ENCODE results near the gene FNDC3B. TPM values are rescaled to one million over a fixed set of nuclear protein-coding genes. Genes with fewer than 3 reads are reported as not detected.

Gene FNDC3B
- total RNA-seq, 1 donor from 2014 or later = 204 TPM

GRCh38 chr3:172187511-172187910, 148.1 kb downstream of the FNDC3B start:
- H3K4me1 Mint-ChIP-seq (ENCODE audit: unreplicated experiment) = peaks cover 24% of the 10 kb centered on the region
- H3K9me3 Mint-ChIP-seq (ENCODE audit: unreplicated experiment) = no peaks in the 10 kb centered on the region
- no peak overlapping the region for H3K27ac Mint-ChIP-seq (ENCODE audit: unreplicated experiment)
- H3K27me3 Mint-ChIP-seq (ENCODE audit: unreplicated experiment) = peaks cover 13% of the 10 kb centered on the region
- H3K4me3 Mint-ChIP-seq (ENCODE audit: unreplicated experiment) = no peak overlapping the region
- TF ChIP-seq, protein P1, sequence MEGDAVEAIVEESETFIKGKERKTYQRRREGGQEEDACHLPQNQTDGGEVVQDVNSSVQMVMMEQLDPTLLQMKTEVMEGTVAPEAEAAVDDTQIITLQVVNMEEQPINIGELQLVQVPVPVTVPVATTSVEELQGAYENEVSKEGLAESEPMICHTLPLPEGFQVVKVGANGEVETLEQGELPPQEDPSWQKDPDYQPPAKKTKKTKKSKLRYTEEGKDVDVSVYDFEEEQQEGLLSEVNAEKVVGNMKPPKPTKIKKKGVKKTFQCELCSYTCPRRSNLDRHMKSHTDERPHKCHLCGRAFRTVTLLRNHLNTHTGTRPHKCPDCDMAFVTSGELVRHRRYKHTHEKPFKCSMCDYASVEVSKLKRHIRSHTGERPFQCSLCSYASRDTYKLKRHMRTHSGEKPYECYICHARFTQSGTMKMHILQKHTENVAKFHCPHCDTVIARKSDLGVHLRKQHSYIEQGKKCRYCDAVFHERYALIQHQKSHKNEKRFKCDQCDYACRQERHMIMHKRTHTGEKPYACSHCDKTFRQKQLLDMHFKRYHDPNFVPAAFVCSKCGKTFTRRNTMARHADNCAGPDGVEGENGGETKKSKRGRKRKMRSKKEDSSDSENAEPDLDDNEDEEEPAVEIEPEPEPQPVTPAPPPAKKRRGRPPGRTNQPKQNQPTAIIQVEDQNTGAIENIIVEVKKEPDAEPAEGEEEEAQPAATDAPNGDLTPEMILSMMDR (IDR thresholded peaks at IDR 0.05; ENCODE audit: unreplicated experiment) = no peak
- DNase-seq (ENCODE audit: low spot score) = no peak
- H3K36me3 Mint-ChIP-seq (ENCODE audit: low read depth, unreplicated experiment) = no peaks in the 10 kb centered on the region

GRCh38 chr3:172188511-172188910, 149.1 kb downstream of the FNDC3B start:
- Mint-ChIP-seq H3K4me1 (ENCODE audit: unreplicated experiment) (peaks cover 22% of the 10 kb centered on the region), H3K27me3 (ENCODE audit: unreplicated experiment) (peaks cover 10% of the 10 kb centered on the region), H3K36me3 (ENCODE audit: low read depth, unreplicated experiment) (peaks cover 1% of the 10 kb centered on the region), H3K4me3 (ENCODE audit: unreplicated experiment) (peak overlapping the region; percentile 31), H3K9me3 (ENCODE audit: unreplicated experiment) (no peaks in the 10 kb centered on the region), H3K27ac (ENCODE audit: unreplicated experiment) (peak overlapping the region; percentile 57)
- TF ChIP-seq, protein P1 (IDR thresholded peaks at IDR 0.05; ENCODE audit: unreplicated experiment) = no peak
- no peak for DNase-seq (ENCODE audit: low spot score)

- Mint-ChIP-seq H3K9me3 (ENCODE audit: unreplicated experiment) (no peaks in the 10 kb centered on the region), H3K27me3 (ENCODE audit: unreplicated experiment) (peaks cover 13% of the 10 kb centered on the region), H3K4me3 (ENCODE audit: unreplicated experiment) (no peak overlapping the region), H3K4me1 (ENCODE audit: unreplicated experiment) (peaks cover 19% of the 10 kb centered on the region), H3K36me3 (ENCODE audit: low read depth, unreplicated experiment) (peaks cover 5% of the 10 kb centered on the region), H3K27ac (ENCODE audit: unreplicated experiment) (no peak overlapping the region)
- TF ChIP-seq, protein P1 (IDR thresholded peaks at IDR 0.05; ENCODE audit: unreplicated experiment) = no peak
- no peak for DNase-seq (ENCODE audit: low spot score)
Observed at GRCh38 chr3:172189213-172189612, 149.8 kb downstream of the FNDC3B start.

DNA sequence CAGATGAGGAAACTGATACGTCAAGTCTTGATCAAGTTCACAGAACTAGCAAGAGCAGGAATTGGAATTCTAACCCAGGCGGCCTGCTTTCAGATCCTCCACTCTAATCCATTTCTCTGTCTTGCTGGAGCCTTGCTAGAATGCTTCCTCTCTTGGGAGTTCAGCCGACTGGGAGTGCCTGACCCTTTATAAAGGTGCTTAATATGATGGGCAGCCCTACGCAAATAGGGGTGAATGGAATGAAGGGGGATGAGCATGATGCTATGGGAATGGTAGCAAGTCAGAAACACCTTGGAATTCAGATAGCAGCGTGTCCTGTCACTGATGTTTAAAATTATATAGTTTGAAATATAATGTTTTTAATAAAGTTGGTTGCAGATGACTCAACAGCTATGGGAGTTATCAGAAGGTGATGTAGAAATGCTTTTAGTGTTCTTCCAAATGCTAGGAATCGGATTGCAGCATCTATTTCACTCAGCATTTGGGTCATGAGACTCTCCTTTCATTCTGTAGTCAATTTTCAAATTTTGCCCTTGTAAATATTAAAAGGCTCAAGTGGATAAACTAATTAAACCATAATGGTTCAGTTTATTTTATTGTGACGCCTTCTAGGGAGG, 150.7 kb downstream of the FNDC3B start:
- no peak overlapping the region for H3K4me3 Mint-ChIP-seq (ENCODE audit: unreplicated experiment)
- H3K9me3 Mint-ChIP-seq (ENCODE audit: unreplicated experiment) = no peaks in the 10 kb centered on the region
- peaks cover 19% of the 10 kb centered on the region for H3K4me1 Mint-ChIP-seq (ENCODE audit: unreplicated experiment)
- H3K27me3 Mint-ChIP-seq (ENCODE audit: unreplicated experiment) = peaks cover 13% of the 10 kb centered on the region
- no peak for DNase-seq (ENCODE audit: low spot score)
- H3K27ac Mint-ChIP-seq (ENCODE audit: unreplicated experiment) = no peak overlapping the region
- H3K36me3 Mint-ChIP-seq (ENCODE audit: low read depth, unreplicated experiment) = peaks cover 7% of the 10 kb centered on the region
- TF ChIP-seq, protein P1 (IDR thresholded peaks at IDR 0.05; ENCODE audit: unreplicated experiment) = no peak

DNA sequence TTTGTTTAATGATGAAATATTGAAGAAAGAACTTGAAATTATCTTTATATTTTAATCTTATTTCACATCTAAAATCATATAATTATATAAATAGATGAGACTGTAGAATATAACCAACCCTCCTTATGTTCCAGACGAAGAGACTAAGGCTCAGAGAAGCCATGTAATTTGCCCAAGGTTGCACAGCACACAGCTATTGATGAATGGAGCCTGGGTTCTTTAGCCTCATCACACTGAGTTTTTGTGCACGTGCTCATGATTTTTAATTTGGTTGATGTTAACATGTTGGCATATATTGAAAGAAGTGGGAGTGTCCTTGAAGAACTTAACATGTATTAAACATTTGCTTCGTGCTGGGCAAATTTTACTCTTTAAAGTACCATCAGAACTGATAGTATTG, 151.6 kb downstream of the FNDC3B start:
- Mint-ChIP-seq H3K27me3 (ENCODE audit: unreplicated experiment) (peaks cover 10% of the 10 kb centered on the region), H3K4me1 (ENCODE audit: unreplicated experiment) (peaks cover 25% of the 10 kb centered on the region), H3K9me3 (ENCODE audit: unreplicated experiment) (no peaks in the 10 kb centered on the region), H3K4me3 (ENCODE audit: unreplicated experiment) (no peak overlapping the region), H3K36me3 (ENCODE audit: low read depth, unreplicated experiment) (peaks cover 13% of the 10 kb centered on the region), H3K27ac (ENCODE audit: unreplicated experiment) (no peak overlapping the region)
- TF ChIP-seq, protein P1 (IDR thresholded peaks at IDR 0.05; ENCODE audit: unreplicated experiment) = no peak
- DNase-seq (ENCODE audit: low spot score) = no peak

Measured in endothelial cell (in vitro differentiated cells).